ENCODE measurements around the gene PRICKLE1. TPM values are rescaled to one million over a fixed set of nuclear protein-coding genes. Genes with fewer than 3 reads are reported as not detected.

Gene PRICKLE1
- total RNA-seq, 4 donors from 2014 or later, result 0.19 to 8.0 (median 2.7) TPM

DNA sequence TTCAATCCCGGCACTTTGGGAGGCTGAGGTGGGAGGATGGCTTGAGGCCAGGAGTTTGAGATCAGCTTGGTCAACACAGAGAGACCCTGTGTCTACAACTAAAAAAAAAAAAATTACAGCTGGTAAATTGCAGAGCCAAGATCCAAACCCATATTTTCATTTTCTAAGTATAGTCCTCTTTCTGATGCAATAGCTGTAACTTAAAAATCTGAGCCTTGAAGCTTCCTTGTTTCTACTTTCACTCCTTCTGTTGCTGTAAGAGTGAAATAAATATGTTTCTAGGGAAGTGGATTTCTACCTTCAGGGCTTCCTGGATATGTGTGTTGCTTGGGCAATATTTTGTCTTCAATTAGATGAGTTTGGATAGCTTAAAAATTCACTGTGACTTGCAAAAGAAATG is 42.0 kb upstream of the PRICKLE1 start:
- no peaks in the 10 kb centered on the region for H3K36me3 ChIP-seq
- H3K27ac ChIP-seq, result no peak overlapping the region
- 73 to 83% methylated on average over 1 of the region's 1 CpG for WGBS, 2 donors
- no peak for TF ChIP-seq POLR2A (IDR thresholded peaks at IDR 0.05)
- TF ChIP-seq, protein P1, sequence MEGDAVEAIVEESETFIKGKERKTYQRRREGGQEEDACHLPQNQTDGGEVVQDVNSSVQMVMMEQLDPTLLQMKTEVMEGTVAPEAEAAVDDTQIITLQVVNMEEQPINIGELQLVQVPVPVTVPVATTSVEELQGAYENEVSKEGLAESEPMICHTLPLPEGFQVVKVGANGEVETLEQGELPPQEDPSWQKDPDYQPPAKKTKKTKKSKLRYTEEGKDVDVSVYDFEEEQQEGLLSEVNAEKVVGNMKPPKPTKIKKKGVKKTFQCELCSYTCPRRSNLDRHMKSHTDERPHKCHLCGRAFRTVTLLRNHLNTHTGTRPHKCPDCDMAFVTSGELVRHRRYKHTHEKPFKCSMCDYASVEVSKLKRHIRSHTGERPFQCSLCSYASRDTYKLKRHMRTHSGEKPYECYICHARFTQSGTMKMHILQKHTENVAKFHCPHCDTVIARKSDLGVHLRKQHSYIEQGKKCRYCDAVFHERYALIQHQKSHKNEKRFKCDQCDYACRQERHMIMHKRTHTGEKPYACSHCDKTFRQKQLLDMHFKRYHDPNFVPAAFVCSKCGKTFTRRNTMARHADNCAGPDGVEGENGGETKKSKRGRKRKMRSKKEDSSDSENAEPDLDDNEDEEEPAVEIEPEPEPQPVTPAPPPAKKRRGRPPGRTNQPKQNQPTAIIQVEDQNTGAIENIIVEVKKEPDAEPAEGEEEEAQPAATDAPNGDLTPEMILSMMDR (IDR thresholded peaks at IDR 0.05), result no peak
- no peak for DNase-seq
- H3K4me1 ChIP-seq, result no peaks in the 10 kb centered on the region
- H3K9me3 ChIP-seq, result no peaks in the 10 kb centered on the region
- intact Hi-C loops (cut with DNase I), result no loop called here
- H3K4me3 ChIP-seq, result no peak overlapping the region
- H3K27me3 ChIP-seq, result no peaks in the 10 kb centered on the region

DNA sequence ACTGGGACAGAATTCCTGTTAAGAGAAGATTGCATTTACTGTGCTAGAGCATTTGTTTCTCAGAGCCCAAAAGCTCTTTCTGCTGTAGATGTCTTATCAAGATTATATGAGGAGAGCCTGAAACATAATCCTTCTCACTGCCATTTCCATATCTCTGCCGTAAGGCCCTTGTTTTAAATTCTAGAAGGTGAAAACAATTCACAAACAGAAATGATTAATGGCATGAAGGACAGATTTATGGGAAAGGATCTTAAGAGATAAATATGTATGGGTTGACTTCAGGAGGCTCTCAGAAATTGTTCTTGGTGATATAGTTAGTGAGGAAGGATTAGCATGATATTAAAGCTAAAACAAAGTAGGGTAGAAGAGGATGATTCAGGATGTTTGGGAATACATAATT is 40.8 kb upstream of the PRICKLE1 start:
- Histone ChIP-seq H3K27me3 (no peaks in the 10 kb centered on the region), H3K4me1 (no peaks in the 10 kb centered on the region), H3K4me3 (no peak overlapping the region), H3K27ac (no peak overlapping the region), H3K9me3 (no peaks in the 10 kb centered on the region), H3K36me3 (no peaks in the 10 kb centered on the region)
- DNase-seq, result no peak
- no peak for TF ChIP-seq POLR2A (IDR thresholded peaks at IDR 0.05)
- TF ChIP-seq, protein P1 (IDR thresholded peaks at IDR 0.05), result no peak
- intact Hi-C loops (cut with DNase I), result no loop called here
- WGBS, 2 donors, result 75 to 100% methylated on average over 1 of the region's 1 CpG

DNA sequence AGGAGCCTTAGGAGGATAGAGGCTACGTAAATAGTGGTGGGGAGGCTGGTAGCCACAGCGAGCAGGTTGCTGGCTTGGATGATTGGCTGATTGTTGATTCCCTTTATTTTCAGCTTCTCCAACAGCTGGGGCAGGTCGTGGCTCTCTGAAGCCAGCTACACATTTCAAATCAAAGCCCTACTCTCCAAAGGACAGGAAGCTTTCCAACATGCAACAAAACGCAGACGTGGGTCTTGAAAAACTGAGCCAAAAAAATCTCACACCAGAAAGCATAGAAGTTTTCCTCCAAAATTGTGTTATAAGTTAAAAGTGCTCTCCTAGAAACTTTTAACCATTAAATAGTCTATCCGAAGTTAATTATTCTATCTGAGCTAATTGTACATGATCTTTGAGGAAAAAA is 37.6 kb upstream of the PRICKLE1 start:
- no peak for TF ChIP-seq POLR2A (IDR thresholded peaks at IDR 0.05)
- TF ChIP-seq, protein P1 (IDR thresholded peaks at IDR 0.05), result no peak
- WGBS, 2 donors, result 50 to 59% methylated on average over 6 of the region's 6 CpGs
- intact Hi-C loops (cut with DNase I), result no loop called here
- Histone ChIP-seq H3K27me3 (no peaks in the 10 kb centered on the region), H3K4me1 (no peaks in the 10 kb centered on the region), H3K4me3 (no peak overlapping the region), H3K36me3 (no peaks in the 10 kb centered on the region), H3K9me3 (no peaks in the 10 kb centered on the region), H3K27ac (no peak overlapping the region)
- no peak for DNase-seq

DNA sequence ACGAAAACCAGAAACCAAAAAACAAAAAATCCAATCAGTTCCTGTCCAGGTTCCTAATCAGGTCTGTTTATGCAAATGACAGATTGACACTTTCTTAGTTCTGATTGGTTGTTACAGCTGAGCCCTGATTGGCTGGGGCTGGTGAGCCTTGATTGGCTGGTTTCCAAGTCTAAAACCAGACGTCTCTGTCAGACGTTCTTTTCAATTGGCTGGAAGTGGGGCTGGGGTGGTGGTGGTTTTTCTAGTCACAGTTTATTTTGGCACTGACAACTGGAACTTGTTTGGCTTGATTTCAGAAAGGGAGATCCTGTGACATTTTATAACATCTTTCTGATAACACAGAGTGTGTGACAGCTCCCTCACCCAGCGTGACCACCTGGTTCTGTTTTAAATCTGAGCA is 36.1 kb upstream of the PRICKLE1 start:
- Histone ChIP-seq H3K36me3 (no peaks in the 10 kb centered on the region), H3K27ac (no peak overlapping the region), H3K4me3 (no peak overlapping the region), H3K9me3 (no peaks in the 10 kb centered on the region), H3K4me1 (no peaks in the 10 kb centered on the region), H3K27me3 (no peaks in the 10 kb centered on the region)
- WGBS, 2 donors, result 40 to 48% methylated on average over 4 of the region's 4 CpGs
- intact Hi-C loops (cut with DNase I), result no loop called here
- TF ChIP-seq POLR2A (IDR thresholded peaks at IDR 0.05), result no peak
- no peak for DNase-seq

DNA sequence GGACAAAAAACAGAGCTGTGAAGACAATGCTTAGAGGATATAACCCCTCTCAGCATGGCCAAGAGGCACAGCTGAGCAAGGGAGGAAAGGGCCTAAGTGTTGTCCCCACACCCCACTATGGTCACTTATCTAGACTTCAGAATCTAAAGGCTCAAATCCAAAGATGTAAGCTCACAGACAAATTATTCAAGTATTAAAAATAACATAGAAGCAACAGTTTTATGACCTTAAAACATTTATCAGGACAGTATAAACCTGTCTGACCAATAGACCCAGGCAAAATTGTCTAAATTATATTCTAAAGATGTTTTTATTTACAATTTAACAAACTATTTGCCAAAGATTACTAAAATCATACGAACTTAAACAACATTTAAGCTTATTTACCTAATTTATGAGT is 28.1 kb upstream of the PRICKLE1 start:
- WGBS, 2 donors, result 15 to 29% methylated on average over 1 of the region's 1 CpG
- H3K9me3 ChIP-seq, result peaks cover 0 to 23% (median 17%) of the 10 kb centered on the region in 3 donors

More for the DNA sequence above, 28.1 kb upstream of the PRICKLE1 start:
- intact Hi-C loops (cut with DNase I), result no loop called here
- H3K4me1 ChIP-seq, result no peaks in the 10 kb centered on the region
- no peak for DNase-seq
- no peak overlapping the region for H3K27ac ChIP-seq
- TF ChIP-seq, protein P1 (IDR thresholded peaks at IDR 0.05), result no peak
- no peaks in the 10 kb centered on the region for H3K27me3 ChIP-seq
- H3K4me3 ChIP-seq, result no peak overlapping the region
- no peaks in the 10 kb centered on the region for H3K36me3 ChIP-seq
